Measurements from ENCODE around the gene DONSON. TPM values are rescaled to one million over a fixed set of nuclear protein-coding genes. Genes with fewer than 3 reads are reported as not detected.
A peak's percentile ranks its signal among the peaks of the same experiment; 100 is the strongest.

The DONSON gene
- total RNA-seq, 3 donors from 2014 or later (not counting 1 experiment from before 2014, with no cell fraction given) = 17.0 to 18.3 (median 17.3) TPM

DNA sequence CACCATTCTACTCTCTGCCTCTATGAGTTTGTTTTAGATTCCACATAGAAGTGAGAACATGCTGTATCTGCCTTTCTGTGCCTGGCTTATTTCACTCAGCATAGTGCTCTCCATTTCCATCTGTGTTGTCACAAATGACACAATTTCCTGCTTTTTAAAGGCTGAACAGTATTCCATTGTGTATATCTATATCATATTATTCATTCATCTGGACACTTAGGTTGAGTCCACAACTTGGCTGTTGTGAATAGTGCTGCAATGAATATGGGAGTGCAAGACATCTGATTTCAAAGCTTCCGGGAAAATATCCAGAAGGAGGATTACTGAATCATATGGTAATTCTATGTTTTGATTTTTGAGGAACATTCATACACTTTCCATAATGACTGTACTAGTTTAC is 20.1 kb upstream of the DONSON start:
- H3K36me3 ChIP-seq (ENCODE audit: control insufficient read depth, insufficient read depth, low read length) = peaks cover 20% of the 10 kb centered on the region
- peaks cover 0 to 5% of the 10 kb centered on the region in 2 donors for H3K4me1 Mint-ChIP-seq
- no peaks in the 10 kb centered on the region for H3K36me3 Mint-ChIP-seq
- no peak overlapping the region for H3K4me3 Mint-ChIP-seq
- TF ChIP-seq, protein P1, sequence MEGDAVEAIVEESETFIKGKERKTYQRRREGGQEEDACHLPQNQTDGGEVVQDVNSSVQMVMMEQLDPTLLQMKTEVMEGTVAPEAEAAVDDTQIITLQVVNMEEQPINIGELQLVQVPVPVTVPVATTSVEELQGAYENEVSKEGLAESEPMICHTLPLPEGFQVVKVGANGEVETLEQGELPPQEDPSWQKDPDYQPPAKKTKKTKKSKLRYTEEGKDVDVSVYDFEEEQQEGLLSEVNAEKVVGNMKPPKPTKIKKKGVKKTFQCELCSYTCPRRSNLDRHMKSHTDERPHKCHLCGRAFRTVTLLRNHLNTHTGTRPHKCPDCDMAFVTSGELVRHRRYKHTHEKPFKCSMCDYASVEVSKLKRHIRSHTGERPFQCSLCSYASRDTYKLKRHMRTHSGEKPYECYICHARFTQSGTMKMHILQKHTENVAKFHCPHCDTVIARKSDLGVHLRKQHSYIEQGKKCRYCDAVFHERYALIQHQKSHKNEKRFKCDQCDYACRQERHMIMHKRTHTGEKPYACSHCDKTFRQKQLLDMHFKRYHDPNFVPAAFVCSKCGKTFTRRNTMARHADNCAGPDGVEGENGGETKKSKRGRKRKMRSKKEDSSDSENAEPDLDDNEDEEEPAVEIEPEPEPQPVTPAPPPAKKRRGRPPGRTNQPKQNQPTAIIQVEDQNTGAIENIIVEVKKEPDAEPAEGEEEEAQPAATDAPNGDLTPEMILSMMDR (IDR thresholded peaks at IDR 0.05) = no peak
- no peak overlapping the region for H3K4me3 ChIP-seq (ENCODE audit: low read length)
- no peak for DNase-seq
- H3K9me3 ChIP-seq (ENCODE audit: control insufficient read depth, insufficient read depth, low read length) = no peaks in the 10 kb centered on the region
- H3K27me3 ChIP-seq (ENCODE audit: control insufficient read depth, insufficient read depth, low read length) = no peaks in the 10 kb centered on the region
- H3K27me3 Mint-ChIP-seq (ENCODE audit: low read depth in 2 of 2) = no peaks in the 10 kb centered on the region
- ATAC-seq = no peak
- no peak overlapping the region for H3K27ac ChIP-seq (ENCODE audit: low read length)
- intact Hi-C loops (cut with micrococcal nuclease) = loop anchor here (5.0 to 10.0 kb wide), 3 partner anchors 66 to 411 kb away; partner anchors contain the start of genes GART and SON
- no peak overlapping the region for H3K27ac Mint-ChIP-seq
- WGBS (ENCODE audit: insufficient coverage) = no CpG with 5 or more reads among the region's 1 CpG
- no peaks in the 10 kb centered on the region for H3K9me3 Mint-ChIP-seq
- no peaks in the 10 kb centered on the region for H3K4me1 ChIP-seq (ENCODE audit: control insufficient read depth, insufficient read depth, low read length)

DNA sequence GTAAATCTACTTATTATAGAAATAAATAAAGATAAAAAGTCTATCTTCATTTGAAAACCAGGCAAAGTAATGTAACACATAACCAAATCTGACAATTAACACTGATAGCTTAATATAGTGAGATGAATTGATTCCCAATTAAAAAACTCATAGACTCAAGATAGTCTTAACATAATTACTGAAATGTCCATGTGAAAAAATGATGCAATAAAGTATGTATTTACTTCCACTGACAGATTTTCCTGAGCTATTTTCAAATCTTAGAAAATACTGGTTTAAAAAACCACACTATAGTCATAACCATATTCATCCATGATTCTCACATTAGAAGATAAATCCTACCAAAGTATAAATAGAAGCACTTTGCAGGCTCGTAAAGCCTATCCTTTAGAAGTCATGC is 9.6 kb upstream of the DONSON start:
- ATAC-seq = no peak
- H3K27ac Mint-ChIP-seq = no peak overlapping the region
- no peak for DNase-seq
- no peaks in the 10 kb centered on the region for H3K4me1 Mint-ChIP-seq
- TF ChIP-seq, protein P1 (IDR thresholded peaks at IDR 0.05) = no peak
- H3K4me3 Mint-ChIP-seq = no peak overlapping the region
- no peak overlapping the region for H3K27ac ChIP-seq (ENCODE audit: low read length)
- H3K27me3 Mint-ChIP-seq (ENCODE audit: low read depth in 2 of 2) = no peaks in the 10 kb centered on the region
- no peaks in the 10 kb centered on the region for H3K9me3 Mint-ChIP-seq
- H3K36me3 Mint-ChIP-seq = peaks cover 8% of the 10 kb centered on the region
- H3K9me3 ChIP-seq (ENCODE audit: control insufficient read depth, insufficient read depth, low read length) = no peaks in the 10 kb centered on the region
- no peaks in the 10 kb centered on the region for H3K4me1 ChIP-seq (ENCODE audit: control insufficient read depth, insufficient read depth, low read length)
- WGBS (ENCODE audit: insufficient coverage) = no CpG with 5 or more reads among the region's 1 CpG
- intact Hi-C loops (cut with micrococcal nuclease) = no loop called here
- no peaks in the 10 kb centered on the region for H3K27me3 ChIP-seq (ENCODE audit: control insufficient read depth, insufficient read depth, low read length)
- peaks cover 49% of the 10 kb centered on the region for H3K36me3 ChIP-seq (ENCODE audit: control insufficient read depth, insufficient read depth, low read length)
- H3K4me3 ChIP-seq (ENCODE audit: low read length) = no peak overlapping the region

DNA sequence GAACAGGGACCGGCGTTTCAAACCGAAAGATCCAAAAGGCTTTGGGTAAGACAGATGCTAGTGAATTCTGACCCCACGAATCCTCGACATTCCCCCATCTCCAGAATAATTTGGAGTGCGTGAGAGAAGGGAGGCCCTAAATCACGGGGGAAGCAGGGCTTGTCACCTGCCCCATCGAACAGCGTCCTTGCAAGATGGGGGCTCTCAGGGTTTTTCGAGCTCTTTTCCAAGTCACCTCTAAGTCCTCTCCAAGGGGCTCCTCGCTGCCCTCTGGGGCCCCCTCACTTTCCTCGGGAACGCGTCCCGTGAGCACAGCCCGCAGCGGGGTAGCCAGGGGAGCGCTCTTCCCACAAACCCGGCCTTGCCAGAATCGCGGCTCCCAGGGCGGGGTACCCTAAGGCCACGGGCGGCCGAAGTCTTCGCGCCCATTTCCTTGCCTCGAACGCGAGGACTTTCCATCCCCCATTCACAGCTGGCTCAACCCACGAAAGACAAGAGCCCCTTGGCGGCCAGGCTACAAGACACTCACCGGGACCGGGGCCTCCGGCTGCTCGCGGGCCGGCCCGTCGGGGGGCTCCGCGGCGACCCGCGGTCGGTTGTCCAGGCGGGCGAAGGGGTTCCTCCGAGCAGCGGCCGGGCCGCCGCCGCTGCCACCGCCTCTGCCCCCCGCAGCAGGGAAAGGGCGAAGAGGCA is 546 bp downstream of the DONSON start:
- H3K4me3 Mint-ChIP-seq = peak overlapping the region; percentile 92
- H3K4me1 ChIP-seq (ENCODE audit: control insufficient read depth, insufficient read depth, low read length) = peaks cover 10% of the 10 kb centered on the region
- H3K36me3 ChIP-seq (ENCODE audit: control insufficient read depth, insufficient read depth, low read length) = no peaks in the 10 kb centered on the region
- intact Hi-C loops (cut with micrococcal nuclease) = loop anchor here (1.0 to 5.0 kb wide), 4 partner anchors 17 to 106 kb away; partner anchors contain the start of genes CRYZL1, GART and SON
- TF ChIP-seq, protein P1 (IDR thresholded peaks at IDR 0.05) = no peak
- H3K27ac ChIP-seq (ENCODE audit: low read length) = no peak overlapping the region
- no peaks in the 10 kb centered on the region for H3K36me3 Mint-ChIP-seq
- no peaks in the 10 kb centered on the region for H3K27me3 Mint-ChIP-seq (ENCODE audit: low read depth in 2 of 2)
- no peak for DNase-seq
- no peaks in the 10 kb centered on the region for H3K9me3 ChIP-seq (ENCODE audit: control insufficient read depth, insufficient read depth, low read length)
- no peaks in the 10 kb centered on the region for H3K9me3 Mint-ChIP-seq
- no peaks in the 10 kb centered on the region for H3K27me3 ChIP-seq (ENCODE audit: control insufficient read depth, insufficient read depth, low read length)
- ATAC-seq = peak; percentile 8 to 30 (median 21)
- peak overlapping the region; percentile 75 to 87 for H3K27ac Mint-ChIP-seq
- under 1% methylated on average over 53 of the region's 57 CpGs for WGBS (ENCODE audit: insufficient coverage)
- peak overlapping the region; percentile 76 for H3K4me3 ChIP-seq (ENCODE audit: low read length)
- peaks cover 15 to 17% of the 10 kb centered on the region in 2 donors for H3K4me1 Mint-ChIP-seq

Measured in natural killer cell (primary cell).